GM19395 (cell line): Measurements from ENCODE around the gene ARL11.
"Not testable (repeated sequence)": the region's sequence is repeated elsewhere in the genome, so short reads cannot be mapped to it uniquely, and the experiment has no call there.

Experiments
- ATAC-seq: cut with Tn5 transposase; IDR thresholded peaks from one replicate; pipeline ENCODE4 v1.9.1; 2021; ENCODE audit warnings: mild to moderate bottlenecking, moderate library complexity; ENCODE audit not compliant: unreplicated experiment

The ARL11 gene

DNA sequence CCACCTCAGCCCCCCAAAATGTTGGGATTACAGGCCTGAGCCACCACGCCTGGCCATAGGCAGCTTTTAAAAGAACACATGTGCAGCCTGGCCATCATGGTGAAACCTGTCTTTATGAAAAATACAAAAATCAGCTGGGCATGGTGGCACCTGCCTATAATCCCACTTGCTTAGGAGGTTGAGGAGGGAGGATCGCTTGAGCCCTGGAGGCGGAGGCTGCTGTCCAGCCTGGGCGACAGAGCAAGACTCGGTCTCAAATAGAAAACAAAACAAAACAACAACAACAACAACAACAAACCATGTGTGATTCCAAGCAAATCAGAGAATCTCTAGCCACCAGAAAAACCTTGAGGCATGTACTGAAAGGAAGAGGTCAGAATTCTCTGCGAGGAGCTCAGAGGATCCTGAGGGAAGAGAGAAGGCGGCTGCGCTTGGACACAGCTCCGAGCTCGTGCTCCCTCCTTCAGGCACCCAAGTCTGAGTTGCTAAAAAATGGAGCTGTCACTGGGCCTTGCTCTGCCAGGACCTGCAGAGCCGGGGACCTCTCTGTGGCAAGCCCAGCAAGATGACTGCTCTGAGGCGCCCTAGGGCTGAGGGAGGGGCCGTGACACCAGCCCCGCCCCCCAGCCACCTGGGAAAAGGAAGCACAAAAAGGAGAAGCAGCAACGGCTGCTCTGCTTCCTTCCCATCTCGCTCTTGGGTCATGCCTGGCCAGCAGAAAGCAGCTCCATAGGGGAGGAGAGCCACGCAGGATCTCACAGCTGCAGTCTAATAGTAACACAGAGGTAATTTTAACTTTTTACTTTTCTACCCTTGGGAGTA lies at the start of gene ARL11:
Gene ARL11, plus strand, starts transcription at position 677 of the 822 bp plus-strand sequence. CDS start 1,941 bp downstream, outside the sequence.
- ATAC-seq = peak; percentile 96

DNA sequence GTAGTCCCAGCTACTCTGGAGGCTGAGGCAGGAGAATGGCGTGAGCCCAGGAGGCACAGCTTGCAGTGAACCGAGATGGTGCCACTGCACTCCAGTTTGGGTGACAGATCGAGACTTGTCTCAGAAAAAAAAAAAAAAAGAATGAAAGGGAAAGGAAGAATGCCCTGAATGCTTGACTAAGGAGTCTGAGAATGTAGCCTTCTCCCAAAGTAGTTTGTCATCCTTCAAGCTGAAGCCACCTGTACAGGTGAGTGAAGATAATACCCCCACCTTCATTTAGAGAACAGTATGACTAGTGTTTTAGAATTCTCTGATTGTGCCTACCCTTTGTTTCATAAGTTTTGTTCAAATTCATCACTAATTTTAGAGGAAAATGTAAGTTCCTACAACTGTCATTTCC lies 48.8 kb upstream of the ARL11 start:
- ATAC-seq = no peak

DNA sequence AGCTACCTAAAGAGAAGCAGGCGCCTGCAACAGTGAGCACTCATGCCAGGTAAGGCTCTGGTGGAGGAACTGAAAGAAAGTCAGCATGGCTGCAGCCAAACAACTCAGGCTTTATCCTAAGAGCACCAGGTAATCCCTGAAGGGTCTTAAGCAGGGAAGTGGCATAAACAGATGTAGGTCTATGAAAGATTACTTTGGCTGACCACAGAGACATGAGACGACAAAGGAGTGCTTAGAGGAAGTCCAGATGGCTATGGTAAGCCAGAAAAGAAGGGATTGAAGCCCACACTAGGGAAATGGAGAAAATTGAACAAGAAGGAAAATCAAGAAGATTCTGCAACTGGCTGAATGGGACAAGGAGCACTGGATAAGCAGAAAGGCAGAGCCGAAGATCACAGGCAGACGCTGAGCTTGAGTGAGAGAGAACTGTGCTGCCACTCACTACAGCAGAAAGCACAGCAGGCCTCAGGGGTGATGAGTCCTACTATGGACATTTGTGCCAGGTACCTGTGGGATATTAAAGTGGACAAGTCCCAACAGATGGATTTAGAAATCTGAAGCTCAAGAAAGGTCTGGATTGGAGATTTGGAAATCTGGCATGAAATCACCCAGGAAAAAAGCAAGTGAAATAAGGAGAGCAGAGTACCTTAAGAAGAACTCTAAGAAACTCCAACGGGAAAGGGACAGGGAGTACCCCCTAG lies 47.2 kb upstream of the ARL11 start:
- ATAC-seq = no peak

DNA sequence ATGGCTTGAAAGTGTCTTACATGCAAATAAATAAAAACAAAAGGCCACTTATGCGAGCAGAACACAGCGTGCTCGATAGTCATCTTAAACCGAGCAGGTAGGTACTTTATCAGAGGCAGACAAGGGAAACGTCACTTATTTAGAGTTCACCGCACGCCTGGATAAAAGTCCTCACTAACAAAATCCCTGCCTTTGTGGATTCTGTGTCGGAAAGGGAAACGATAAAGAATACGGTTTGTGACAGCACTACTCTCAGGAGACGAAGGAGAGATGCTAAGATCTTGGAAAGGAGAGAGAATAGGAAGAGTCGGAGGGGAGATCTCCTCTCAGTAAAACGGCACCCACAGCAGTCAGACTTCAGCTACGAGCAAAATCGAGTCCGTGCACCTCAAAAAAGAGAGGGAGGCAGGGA lies 43.5 kb upstream of the ARL11 start:
- ATAC-seq = peak; percentile 21

DNA sequence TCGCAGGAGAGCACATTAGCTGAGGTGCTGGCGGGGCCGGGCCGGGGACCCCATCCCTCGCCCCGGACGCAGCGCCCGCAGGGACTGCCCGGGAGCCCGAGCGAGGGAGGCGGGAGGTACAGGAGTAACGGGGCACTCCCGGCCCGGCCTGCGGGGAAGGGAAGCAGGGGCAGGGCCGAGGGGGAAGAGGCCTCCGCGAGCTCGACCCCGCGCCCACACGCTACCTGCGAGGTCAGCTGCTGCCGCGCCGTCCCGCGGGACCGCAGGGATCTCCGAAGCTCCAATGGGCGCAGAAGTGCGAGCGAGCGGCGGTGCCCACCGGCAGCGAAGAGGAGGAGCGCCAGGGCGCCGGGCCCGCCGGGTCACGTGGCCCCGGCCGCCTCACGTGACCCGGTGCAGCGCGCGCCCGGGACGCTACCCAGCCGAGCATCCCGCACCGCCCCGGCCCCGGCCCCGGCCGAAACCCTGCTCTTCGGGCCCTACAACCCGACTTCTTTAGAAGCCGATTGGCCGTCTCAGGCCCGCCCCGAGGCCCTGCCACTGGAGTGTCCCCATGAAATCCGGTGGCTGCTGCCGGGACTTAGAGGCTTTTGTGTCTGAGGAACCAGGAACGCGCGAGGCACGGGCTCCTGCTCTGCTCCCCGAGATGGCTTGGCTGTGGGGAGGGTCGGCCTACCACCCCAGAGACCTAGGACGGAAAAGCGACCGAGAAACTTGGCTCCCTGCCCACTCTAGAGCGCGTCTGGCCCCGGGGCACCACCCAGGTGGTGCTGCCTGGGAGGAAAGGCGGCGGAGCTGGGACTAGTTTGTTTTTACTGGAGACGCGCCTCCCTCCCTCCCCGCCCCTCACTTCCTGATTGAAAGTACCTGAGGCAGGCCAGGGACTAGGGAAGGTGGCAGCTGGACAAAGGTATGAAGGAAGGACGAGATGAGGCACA lies 42.8 kb upstream of the ARL11 start, which contains the start of gene RCBTB1:
Gene RCBTB1, minus strand, starts transcription at position 339 of the 938 bp plus-strand sequence. CDS start 18,279 bp downstream, outside the sequence.
- peak; percentile 91 for ATAC-seq

GRCh38 chr13:49586717-49587116 lies 41.6 kb upstream of the ARL11 start:
- no peak for ATAC-seq

DNA sequence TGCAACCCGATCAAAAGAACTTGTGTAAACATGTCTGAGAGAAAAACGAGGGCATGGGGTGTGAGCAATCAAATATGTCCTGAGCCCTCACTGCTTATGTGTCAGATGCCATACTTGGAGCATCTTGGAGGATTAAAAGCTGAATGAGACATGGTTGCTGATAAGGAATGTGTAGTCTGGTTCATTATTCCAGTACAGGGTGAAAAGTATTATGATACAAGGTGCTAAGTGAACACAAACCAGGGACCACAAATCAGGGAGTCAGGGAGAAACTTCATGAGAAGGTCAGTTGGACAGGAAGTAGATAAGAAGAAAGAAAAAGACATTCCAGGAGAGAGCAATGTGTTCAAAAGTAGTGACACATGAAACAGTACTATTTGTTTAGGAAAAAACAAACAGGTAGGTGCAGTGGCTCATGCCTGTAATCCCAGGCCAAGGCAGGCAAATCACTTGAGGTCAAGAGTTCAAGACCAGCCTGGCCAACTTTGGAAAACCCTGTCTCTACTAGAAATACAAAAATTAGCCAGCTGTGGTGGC lies 40.9 kb upstream of the ARL11 start:
- ATAC-seq = no peak

GRCh38 chr13:49590714-49591113 lies 37.6 kb upstream of the ARL11 start:
- ATAC-seq = not testable (repeated sequence)

DNA sequence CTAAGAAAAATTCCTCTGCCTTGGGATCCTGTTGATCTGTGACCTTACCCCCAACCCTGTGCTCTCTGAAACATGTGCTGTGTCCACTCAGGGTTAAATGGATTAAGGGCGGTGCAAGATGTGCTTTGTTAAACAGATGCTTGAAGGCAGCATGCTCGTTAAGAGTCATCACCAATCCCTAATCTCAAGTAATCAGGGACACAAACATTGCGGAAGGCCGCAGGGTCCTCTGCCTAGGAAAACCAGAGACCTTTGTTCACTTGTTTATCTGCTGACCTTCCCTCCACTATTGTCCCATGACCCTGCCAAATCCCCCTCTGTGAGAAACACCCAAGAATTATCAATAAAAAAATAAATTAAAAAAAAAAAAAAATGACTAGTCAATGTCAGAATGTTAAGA lies 34.4 kb upstream of the ARL11 start:
- not testable (repeated sequence) for ATAC-seq

- ATAC-seq = no peak
Observed at GRCh38 chr13:49594576-49594975, 33.7 kb upstream of the ARL11 start.

DNA sequence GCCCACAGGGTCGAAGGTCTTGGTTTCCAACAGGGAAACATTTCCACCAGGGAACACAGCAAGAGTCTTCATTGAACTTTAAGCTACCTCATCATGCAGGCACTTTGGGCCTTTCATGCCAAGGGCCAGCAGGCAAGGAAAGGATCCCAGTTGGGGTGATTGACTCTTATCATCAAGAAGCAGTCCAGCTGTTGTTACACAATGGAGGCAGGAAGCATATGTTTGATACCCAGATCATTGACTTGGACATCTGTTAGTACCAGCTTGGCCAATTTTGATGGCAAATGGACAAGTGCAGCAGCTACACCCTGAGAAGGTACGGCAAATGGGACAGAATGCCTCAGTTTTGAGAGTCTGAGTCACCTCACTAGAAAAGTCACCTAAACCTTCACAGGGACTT lies 32.1 kb upstream of the ARL11 start:
- no peak for ATAC-seq

- ATAC-seq = no peak
Observed at GRCh38 chr13:49597043-49597641, 31.2 kb upstream of the ARL11 start.

DNA sequence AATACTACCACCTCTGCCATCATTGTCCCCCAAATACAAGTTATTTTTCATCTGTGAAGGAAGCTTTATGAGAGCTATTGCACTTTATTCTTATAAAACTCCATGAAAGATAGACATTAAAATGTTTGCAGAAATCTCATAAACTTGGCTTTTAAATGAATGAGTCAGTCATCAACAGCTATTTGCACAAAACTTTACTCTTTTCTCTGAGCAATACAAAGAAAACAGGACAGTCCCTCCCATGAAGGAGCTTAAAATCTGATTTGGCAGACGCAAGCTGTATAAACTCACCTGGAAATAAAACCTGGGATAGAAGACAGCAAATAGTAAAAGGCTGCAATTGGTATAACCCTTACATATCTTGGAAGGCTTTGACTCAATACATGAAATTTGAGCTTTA lies 26.3 kb upstream of the ARL11 start:
- ATAC-seq = no peak

GRCh38 chr13:49602615-49603014 lies 25.7 kb upstream of the ARL11 start:
- ATAC-seq = not testable (repeated sequence)

DNA sequence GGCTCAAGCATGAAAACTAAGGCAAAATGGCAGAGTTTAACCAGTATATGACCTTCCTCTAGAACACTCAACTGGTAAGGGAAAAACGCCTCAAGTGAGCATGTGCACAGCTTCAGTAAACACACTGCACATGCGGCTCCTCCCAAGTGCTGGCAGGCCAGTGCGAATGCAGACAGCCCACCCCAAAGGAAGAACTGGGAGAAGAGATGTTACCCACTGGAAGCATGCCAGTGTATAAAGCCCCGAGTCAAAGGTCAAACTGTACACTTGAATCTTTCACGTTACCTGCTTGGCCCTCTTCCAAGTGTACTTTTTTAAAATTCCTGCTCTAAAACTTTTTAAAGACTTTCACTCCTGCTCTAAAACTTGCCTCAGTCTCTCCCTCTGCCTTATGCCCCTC lies 23.7 kb upstream of the ARL11 start:
- ATAC-seq = no peak

GRCh38 chr13:49606747-49607648 lies 21.3 kb upstream of the ARL11 start:
- ATAC-seq = peak; percentile 94

DNA sequence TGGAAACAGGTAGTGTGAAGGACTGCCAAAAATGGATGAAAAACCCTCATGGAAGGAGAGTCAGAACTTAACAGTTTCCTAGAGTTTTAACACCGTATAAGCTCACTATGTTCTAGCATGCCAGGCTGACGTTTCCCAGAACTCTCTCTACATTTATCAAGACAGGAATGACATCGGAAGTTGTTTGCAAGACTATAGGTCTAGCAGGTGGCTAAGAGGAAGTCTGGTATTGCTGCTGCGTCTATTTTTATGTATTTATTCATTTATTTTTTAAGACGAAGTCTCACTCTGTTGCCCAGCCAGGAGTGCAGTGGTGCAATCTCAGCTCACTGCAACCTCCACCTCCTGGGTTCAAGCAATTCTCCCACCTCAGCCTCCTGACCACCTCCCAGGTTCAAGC lies 20.5 kb upstream of the ARL11 start:
- ATAC-seq = no peak

DNA sequence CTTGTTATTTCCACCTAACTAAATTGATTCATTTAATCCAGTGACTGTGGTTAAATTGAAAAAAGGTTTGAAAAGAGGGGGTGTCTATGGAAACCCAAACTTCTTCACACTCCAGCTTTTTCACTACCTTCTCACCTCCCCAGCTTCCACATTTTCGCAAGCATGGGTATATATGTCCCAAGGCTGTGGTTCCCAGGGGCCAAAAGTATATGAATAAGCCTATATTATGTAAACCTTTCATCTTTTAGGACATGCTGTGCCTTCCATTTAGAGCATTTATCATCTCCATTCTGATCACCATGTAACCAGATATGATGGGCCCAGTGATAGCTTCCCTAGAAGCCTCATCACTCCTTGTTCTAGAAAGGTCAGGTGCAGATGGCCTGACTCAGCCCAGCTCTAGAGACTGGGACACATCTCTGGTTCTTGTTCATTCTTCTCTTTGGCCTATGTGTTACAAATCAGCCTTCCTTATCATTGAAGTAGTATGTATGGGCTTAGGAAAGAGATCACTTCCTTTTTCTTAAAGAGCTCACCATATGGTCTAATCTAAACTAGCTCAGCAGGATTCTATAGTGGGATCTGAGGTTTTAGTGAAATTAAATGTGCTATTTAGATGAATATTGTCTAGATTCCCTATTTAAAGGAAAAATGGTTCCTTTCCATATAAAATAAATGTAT lies 19.5 kb upstream of the ARL11 start:
- ATAC-seq = no peak

DNA sequence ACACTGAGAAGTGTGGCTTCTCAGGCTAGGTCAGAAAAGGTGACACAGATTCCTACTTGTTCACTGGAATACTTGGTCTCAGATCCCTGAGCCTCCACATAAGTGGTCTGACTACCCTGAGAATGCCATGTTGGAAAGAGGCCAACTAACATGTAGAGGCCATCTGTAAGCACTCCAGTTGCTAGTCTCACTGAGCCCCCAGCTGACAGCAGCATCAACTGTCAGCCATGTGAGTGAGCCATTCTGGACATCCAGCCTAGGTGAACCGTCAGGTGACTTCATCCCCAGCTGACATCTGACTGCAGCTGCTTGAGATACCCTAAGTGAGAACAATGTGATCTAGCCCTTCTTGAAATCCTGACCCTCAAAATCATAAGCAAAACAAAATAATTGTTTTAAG lies 18.1 kb upstream of the ARL11 start:
- ATAC-seq = no peak
